WTC11 (cell line): Measurements from ENCODE around the gene CREB3L1.

Experiments used
- CTCF ChIP-seq: fragments of 200-600 bp; IDR thresholded peaks from 2 replicates; pipeline ENCODE4 v1.8.0; 2022; ENCODE audit warnings: antibody characterized with exemption
- MYBL2 ChIP-seq: sonication (generic); formaldehyde crosslinking; IDR thresholded peaks from 2 replicates; pipeline ENCODE4 v1.8.1; 2023; ENCODE audit warnings: mild to moderate bottlenecking, moderate library complexity, missing genetic modification reagents
- TP53 ChIP-seq: sonication (generic); formaldehyde crosslinking; IDR thresholded peaks from 2 replicates; pipeline ENCODE4 v1.8.1; 2023; ENCODE audit warnings: mild to moderate bottlenecking, missing genetic modification reagents
- ZNF317 ChIP-seq: sonication (generic); formaldehyde crosslinking; IDR thresholded peaks from 2 replicates; pipeline ENCODE4 v1.8.1; 2023; ENCODE audit warnings: low read depth, mild to moderate bottlenecking, moderate library complexity, missing genetic modification reagents, borderline replicate concordance
- TF ChIP-seq, protein P1 (sequence below): sonication (generic); formaldehyde crosslinking; IDR thresholded peaks from 2 replicates; pipeline ENCODE4 v1.8.0; 2022; ENCODE audit warnings: mild to moderate bottlenecking, missing genetic modification reagents
- TF ChIP-seq, protein P2 (sequence below): sonication (generic); formaldehyde crosslinking; IDR thresholded peaks from 2 replicates; pipeline ENCODE4 v1.8.1; 2023; ENCODE audit warnings: mild to moderate bottlenecking, missing genetic modification reagents, moderate library complexity
- TF ChIP-seq, protein P3 (sequence below): sonication (generic); formaldehyde crosslinking; IDR thresholded peaks from 2 replicates; pipeline ENCODE4 v1.8.0; 2022; ENCODE audit warnings: mild to moderate bottlenecking, missing genetic modification reagents
- TF ChIP-seq, protein P4 (sequence below): sonication (generic); formaldehyde crosslinking; IDR thresholded peaks from 2 replicates; pipeline ENCODE4 v1.8.0; 2022; ENCODE audit warnings: mild to moderate bottlenecking, missing genetic modification reagents

- TF ChIP-seq TP53 (CRISPR knock-in tag) (no peak), ZNF317 (no peak), CTCF (no peak), MYBL2 (CRISPR knock-in tag) (no peak)
- TF ChIP-seq, protein P1, sequence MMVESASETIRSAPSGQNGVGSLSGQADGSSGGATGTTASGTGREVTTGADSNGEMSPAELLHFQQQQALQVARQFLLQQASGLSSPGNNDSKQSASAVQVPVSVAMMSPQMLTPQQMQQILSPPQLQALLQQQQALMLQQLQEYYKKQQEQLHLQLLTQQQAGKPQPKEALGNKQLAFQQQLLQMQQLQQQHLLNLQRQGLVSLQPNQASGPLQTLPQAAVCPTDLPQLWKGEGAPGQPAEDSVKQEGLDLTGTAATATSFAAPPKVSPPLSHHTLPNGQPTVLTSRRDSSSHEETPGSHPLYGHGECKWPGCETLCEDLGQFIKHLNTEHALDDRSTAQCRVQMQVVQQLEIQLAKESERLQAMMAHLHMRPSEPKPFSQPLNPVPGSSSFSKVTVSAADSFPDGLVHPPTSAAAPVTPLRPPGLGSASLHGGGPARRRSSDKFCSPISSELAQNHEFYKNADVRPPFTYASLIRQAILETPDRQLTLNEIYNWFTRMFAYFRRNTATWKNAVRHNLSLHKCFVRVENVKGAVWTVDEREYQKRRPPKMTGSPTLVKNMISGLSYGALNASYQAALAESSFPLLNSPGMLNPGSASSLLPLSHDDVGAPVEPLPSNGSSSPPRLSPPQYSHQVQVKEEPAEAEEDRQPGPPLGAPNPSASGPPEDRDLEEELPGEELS (CRISPR knock-in tag): no peak
- TF ChIP-seq, protein P2, sequence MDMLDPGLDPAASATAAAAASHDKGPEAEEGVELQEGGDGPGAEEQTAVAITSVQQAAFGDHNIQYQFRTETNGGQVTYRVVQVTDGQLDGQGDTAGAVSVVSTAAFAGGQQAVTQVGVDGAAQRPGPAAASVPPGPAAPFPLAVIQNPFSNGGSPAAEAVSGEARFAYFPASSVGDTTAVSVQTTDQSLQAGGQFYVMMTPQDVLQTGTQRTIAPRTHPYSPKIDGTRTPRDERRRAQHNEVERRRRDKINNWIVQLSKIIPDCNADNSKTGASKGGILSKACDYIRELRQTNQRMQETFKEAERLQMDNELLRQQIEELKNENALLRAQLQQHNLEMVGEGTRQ: no peak
- TF ChIP-seq, protein P3, sequence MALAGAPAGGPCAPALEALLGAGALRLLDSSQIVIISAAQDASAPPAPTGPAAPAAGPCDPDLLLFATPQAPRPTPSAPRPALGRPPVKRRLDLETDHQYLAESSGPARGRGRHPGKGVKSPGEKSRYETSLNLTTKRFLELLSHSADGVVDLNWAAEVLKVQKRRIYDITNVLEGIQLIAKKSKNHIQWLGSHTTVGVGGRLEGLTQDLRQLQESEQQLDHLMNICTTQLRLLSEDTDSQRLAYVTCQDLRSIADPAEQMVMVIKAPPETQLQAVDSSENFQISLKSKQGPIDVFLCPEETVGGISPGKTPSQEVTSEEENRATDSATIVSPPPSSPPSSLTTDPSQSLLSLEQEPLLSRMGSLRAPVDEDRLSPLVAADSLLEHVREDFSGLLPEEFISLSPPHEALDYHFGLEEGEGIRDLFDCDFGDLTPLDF (CRISPR knock-in tag): no peak
- TF ChIP-seq, protein P4, sequence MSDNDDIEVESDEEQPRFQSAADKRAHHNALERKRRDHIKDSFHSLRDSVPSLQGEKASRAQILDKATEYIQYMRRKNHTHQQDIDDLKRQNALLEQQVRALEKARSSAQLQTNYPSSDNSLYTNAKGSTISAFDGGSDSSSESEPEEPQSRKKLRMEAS (CRISPR knock-in tag): no peak
These were observed 57.8 kb downstream of the CREB3L1 start for GRCh38 chr11:46335271-46335670.
